Mucosa of descending colon (tissue), 3 donors: ENCODE measurements around the gene XRN1. TPM values are rescaled to one million over a fixed set of nuclear protein-coding genes. Genes with fewer than 3 reads are reported as not detected.

Source experiments
- ATAC-seq: fragments of 200-7000 bp; cut with Tn5 transposase; one replicate; pipeline ENCODE4 v1.9.1; 2020; ENCODE audit warnings: mild to moderate bottlenecking, moderate library complexity
- DNase-seq, 3 donors: peaks; one replicate each; pipeline ENCODE4 v3.0.0-alpha.2; 2020
- H3K36me3 ChIP-seq: fragments of 200-600 bp; one replicate; pipeline ENCODE4 v1.8.0; 2021; ENCODE audit warnings: low read depth, mild to moderate bottlenecking
- H3K4me1 ChIP-seq: fragments of 200-600 bp; one replicate; pipeline ENCODE4 v1.8.0; 2021; ENCODE audit warnings: low read depth, mild to moderate bottlenecking
- H3K4me3 ChIP-seq: fragments of 200-600 bp; one replicate; pipeline ENCODE4 v1.8.0; 2021; ENCODE audit warnings: mild to moderate bottlenecking
- H3K9me3 ChIP-seq: fragments of 200-600 bp; one replicate; pipeline ENCODE4 v1.8.0; 2021; ENCODE audit warnings: mild to moderate bottlenecking
- CTCF ChIP-seq: fragments of 200-600 bp; IDR thresholded peaks from one replicate; pipeline ENCODE4 v1.8.0; 2022; ENCODE audit warnings: antibody characterized with exemption, mild to moderate bottlenecking
- intact Hi-C, 2 donors: fragments of 100-400 bp; cut with DNase I in 1 of 2; cut with micrococcal nuclease in 1 of 2; formaldehyde crosslinking; loops; one replicate each; pipeline versions ENCODE4 v1.11.0 to v1.11.1; 2022; cut with DNase I, micrococcal nuclease
- long read RNA-seq, 2 donors: library from polyadenylated mRNA; unstranded; transcript quantifications; one replicate each; pipeline ENCODE4 v2.0.0, GENCODE V29; 2019 to 2021
- total RNA-seq, 3 donors: library from RNA; stranded (reverse); fragmentation: NEBNext Ultra II Directional in 2 of 3; extraction: Animal tissue kit (Norgen Biotek cat#: 25700) in 2 of 3; gene quantifications; one replicate each; pipeline versions ENCODE4 v1.2.1 to v1.2.4, GENCODE V29; 2021 to 2023
- donor health status: DM: no; HTN: no; CAD: no; lungs with moderate emphysema.
- donor health status: DM: no; HTN: no; CAD: no.
- donor health status: DM: no; HTN: yes; CAD: no.

XRN1 gene, protein sequence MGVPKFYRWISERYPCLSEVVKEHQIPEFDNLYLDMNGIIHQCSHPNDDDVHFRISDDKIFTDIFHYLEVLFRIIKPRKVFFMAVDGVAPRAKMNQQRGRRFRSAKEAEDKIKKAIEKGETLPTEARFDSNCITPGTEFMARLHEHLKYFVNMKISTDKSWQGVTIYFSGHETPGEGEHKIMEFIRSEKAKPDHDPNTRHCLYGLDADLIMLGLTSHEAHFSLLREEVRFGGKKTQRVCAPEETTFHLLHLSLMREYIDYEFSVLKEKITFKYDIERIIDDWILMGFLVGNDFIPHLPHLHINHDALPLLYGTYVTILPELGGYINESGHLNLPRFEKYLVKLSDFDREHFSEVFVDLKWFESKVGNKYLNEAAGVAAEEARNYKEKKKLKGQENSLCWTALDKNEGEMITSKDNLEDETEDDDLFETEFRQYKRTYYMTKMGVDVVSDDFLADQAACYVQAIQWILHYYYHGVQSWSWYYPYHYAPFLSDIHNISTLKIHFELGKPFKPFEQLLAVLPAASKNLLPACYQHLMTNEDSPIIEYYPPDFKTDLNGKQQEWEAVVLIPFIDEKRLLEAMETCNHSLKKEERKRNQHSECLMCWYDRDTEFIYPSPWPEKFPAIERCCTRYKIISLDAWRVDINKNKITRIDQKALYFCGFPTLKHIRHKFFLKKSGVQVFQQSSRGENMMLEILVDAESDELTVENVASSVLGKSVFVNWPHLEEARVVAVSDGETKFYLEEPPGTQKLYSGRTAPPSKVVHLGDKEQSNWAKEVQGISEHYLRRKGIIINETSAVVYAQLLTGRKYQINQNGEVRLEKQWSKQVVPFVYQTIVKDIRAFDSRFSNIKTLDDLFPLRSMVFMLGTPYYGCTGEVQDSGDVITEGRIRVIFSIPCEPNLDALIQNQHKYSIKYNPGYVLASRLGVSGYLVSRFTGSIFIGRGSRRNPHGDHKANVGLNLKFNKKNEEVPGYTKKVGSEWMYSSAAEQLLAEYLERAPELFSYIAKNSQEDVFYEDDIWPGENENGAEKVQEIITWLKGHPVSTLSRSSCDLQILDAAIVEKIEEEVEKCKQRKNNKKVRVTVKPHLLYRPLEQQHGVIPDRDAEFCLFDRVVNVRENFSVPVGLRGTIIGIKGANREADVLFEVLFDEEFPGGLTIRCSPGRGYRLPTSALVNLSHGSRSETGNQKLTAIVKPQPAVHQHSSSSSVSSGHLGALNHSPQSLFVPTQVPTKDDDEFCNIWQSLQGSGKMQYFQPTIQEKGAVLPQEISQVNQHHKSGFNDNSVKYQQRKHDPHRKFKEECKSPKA (N-terminal part only)
- total RNA-seq = 10 to 100 TPM; 57.3 to 60.7 (median 59.4) TPM
- long read RNA-seq, donor 1, partial matches to known transcripts = 1 of 7 reads
- long read RNA-seq, donor 1, other reads (novel, unspliced or antisense) = 5 of 7 reads
- long read RNA-seq, donor 2, partial matches to known transcripts = 21 of 27 reads
- long read RNA-seq, donor 2, other reads (novel, unspliced or antisense) = 4 of 27 reads

DNA sequence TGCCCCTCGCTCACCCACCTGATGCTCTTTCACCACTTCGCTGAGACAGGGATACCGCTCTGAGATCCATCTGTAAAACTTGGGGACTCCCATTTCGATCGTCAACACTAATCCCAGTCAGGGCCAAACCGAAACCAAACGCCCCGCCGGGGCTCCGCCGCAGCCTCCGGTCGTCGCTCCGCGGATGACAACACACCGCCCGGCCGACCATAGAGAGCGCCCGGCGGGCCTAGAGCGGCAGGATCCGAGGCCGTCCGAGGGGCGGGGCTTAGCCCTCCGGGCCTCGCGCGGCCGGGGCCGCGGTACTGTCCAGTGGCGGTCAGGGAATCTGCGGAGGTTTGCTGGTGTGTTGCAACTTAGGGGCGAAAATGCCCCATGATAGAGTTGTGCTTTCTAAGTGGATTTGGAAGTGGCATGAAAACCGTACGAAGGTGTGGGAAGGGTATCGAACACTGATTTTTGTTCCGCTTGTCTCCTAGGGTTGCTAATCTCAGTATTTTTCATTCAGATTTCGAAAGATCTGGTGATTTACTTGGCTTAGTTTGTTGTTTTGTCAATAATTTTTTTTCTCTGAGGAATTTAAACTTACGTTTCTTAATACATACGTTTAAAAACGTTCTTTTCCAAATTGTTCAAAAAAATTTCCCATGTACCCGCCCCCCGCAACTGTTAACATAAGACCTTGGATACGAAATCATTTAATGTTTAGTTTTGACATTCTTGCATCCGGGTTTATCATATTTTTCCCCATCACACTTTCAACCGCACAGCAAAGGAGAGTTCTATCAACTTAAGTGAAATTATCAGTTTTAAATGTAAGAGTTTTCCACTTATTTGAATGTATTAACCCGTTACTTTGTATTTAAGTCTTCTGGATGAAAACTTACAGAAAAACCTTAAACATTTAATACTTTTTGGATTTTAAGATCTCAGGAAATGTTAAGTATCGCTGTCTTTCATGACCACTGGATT is at the start of gene XRN1:
XRN1 (minus strand) TSS at position 186 of the 972 bp plus-strand sequence; CDS start at position 93, 93 bp downstream.
- Histone ChIP-seq H3K4me1 (peaks cover 13% of the 10 kb centered on the region), H3K4me3 (peak within 1 kb of the TSS; percentile 98), H3K9me3 (no peaks in the 10 kb centered on the region), H3K36me3 (no peaks in the 10 kb centered on the region)
- ATAC-seq = peak; percentile 97
- intact Hi-C loops = no loop called here
- no peak for TF ChIP-seq CTCF
- DNase-seq = peak; percentile 97 to 98 (median 98)

DNA sequence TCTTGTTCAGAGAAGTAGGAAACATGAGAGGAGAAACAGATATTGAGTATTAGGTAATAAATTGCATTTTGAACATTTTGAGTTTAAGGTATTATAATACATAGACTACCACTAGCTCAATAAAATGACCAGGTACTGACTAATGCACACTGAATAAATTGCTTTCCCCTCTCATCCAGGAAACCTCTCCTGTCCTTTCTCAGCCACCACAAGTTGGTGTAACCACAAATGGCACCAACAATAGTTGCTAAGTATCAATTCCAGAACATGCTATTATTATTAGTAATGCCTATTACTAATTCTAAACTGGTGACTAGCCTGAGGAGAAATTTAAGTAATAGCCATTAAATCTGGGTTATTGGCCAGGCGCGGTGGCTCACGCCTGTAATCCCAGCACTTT is 47.3 kb upstream of the XRN1 start:
- intact Hi-C loops = no loop called here
- ATAC-seq (no peak), DNase-seq (no peak)
- Histone ChIP-seq H3K9me3 (no peaks in the 10 kb centered on the region), H3K4me3 (no peak overlapping the region), H3K36me3 (no peaks in the 10 kb centered on the region), H3K4me1 (no peaks in the 10 kb centered on the region)
- no peak for TF ChIP-seq CTCF

GRCh38 chr3:142492184-142492583 is 44.3 kb upstream of the XRN1 start:
- intact Hi-C loops = no loop called here
- H3K4me3 ChIP-seq = no peak overlapping the region
- no peaks in the 10 kb centered on the region for H3K36me3 ChIP-seq
- ATAC-seq = no peak
- no peaks in the 10 kb centered on the region for H3K4me1 ChIP-seq
- no peak for DNase-seq
- TF ChIP-seq CTCF = no peak
- no peaks in the 10 kb centered on the region for H3K9me3 ChIP-seq

GRCh38 chr3:142489572-142490323 is 41.9 kb upstream of the XRN1 start:
- Histone ChIP-seq H3K4me3 (no peak overlapping the region), H3K4me1 (no peaks in the 10 kb centered on the region), H3K36me3 (no peaks in the 10 kb centered on the region), H3K9me3 (no peaks in the 10 kb centered on the region)
- no peak for TF ChIP-seq CTCF
- DNase-seq (no peak), ATAC-seq (no peak)
- intact Hi-C loops = no loop called here
